NCI-H345 treated with DMSO at 0.1 percent for 48 hours (cell line): ENCODE measurements around the gene PKP3.
"Not testable (repeated sequence)": the region's sequence is repeated elsewhere in the genome, so short reads cannot be mapped to it uniquely, and the experiment has no call there.

Experiments
- DNase-seq: peaks from one replicate; lab custom pipeline; 2025; ENCODE audit not compliant: unreplicated experiment; lab: John Stamatoyannopoulos, UW

PKP3 gene, protein sequence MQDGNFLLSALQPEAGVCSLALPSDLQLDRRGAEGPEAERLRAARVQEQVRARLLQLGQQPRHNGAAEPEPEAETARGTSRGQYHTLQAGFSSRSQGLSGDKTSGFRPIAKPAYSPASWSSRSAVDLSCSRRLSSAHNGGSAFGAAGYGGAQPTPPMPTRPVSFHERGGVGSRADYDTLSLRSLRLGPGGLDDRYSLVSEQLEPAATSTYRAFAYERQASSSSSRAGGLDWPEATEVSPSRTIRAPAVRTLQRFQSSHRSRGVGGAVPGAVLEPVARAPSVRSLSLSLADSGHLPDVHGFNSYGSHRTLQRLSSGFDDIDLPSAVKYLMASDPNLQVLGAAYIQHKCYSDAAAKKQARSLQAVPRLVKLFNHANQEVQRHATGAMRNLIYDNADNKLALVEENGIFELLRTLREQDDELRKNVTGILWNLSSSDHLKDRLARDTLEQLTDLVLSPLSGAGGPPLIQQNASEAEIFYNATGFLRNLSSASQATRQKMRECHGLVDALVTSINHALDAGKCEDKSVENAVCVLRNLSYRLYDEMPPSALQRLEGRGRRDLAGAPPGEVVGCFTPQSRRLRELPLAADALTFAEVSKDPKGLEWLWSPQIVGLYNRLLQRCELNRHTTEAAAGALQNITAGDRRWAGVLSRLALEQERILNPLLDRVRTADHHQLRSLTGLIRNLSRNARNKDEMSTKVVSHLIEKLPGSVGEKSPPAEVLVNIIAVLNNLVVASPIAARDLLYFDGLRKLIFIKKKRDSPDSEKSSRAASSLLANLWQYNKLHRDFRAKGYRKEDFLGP

DNA sequence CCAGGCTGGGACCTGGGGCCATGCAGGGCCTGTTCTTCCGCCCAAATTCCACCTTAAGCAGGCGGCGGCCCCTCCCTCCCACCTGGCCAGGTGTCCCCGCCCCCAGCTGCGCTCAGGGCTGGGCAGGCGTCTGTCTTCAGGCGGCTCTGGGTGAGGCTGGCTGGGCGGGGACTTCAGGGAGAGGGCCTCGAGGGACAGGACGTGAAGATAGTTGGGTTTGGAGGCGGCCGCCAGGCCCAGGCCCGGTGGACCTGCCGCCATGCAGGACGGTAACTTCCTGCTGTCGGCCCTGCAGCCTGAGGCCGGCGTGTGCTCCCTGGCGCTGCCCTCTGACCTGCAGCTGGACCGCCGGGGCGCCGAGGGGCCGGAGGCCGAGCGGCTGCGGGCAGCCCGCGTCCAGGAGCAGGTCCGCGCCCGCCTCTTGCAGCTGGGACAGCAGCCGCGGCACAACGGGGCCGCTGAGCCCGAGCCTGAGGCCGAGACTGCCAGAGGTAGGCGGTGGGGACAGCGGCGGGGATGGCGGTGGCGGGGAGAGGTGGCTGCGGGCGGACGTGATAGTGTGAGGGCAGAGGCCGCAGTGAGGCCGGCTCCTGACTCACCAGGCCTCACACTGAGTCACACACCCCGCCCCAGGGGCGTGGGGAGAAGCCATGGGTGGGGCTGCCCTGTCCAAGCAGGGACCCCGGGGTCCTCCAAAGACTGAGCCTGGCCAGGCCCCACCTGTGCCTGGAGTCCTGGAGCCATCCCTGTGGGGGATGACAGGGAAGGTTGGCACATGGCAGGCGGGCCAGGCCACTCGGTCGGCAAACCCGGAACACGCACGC lies at the start of gene PKP3:
TSS of gene PKP3 (plus strand) at position 176 of the 824 bp plus-strand sequence. CDS start at position 260, 84 bp downstream.
- no peak for DNase-seq

DNA sequence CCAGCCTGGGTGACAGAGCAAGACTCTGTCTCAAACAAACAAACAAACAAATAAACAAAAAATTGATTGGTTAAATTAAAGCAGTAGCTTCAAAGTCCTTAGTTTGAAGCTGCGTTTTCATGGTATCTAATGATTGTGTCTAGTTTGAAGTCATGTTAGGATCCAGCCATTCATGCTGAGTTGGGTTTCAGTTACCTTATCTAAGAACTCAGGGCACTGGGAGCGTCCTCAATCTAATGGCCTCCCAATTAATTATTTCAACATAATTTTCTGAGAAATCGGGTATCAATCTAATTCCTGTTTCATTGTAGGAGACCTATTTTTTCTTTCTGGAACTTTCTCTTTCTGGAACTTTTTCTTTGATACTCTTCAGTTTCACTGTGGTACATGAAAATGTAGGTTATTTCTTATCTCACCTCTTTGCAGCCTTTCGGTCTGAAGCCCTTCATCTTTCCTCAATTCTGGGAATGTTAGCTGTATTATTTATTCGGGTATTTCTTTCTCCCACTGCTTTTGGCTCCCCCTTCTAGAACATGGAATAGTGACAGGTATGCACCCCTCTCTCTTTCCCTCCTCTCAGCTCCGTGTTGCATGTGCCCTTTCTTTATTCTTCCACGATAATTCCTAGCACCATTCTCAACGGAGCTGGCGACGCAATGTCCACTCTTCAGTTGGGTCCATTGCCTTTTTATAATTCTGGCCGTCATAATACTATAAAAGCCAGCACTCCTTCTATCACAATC lies 49.0 kb upstream of the PKP3 start:
- no peak for DNase-seq

DNA sequence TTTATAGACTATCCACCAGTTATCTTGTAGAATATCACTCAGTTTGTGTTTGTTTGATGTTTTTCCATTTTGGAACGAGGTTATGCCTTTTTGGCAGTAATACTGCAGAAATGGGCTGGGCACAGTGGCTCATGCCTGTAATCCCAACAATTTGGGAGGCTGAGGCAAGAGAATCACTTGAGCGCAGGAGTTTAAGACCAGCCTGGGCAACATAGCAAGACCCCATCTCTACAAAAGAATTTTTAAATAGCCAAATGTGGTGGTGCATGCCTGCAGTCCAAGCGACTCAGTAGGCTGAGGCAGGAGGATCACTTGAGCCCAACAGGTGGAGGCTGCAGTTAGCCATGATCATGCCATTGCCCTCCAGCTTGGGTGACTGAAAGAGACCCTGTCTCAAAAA lies 47.5 kb upstream of the PKP3 start:
- DNase-seq: no peak

DNA sequence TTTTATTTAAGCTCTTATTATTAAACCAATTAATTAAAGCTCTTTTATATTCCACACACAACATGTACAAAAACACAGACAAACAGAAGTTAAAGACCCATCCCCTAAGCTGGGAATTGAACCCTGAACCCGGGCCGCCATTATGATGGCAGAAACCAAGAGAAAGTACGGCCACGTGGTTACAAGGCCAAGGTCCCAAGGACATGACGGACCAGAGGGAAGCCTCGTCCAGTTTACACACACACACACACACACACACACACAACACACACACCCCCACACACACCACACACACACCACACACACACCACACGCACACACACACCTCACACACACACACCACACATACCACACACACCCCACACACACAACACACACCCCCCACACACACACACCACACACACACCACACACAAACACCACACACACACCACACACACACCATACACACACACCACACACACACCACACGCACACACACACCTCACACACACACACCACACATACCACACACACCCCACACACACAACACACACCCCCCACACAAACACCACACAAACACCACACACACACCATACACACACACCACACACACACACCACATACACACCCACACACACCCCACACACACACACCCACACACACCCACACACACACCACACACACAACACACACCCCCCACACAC lies 44.6 kb upstream of the PKP3 start:
- DNase-seq: not testable (repeated sequence)

DNA sequence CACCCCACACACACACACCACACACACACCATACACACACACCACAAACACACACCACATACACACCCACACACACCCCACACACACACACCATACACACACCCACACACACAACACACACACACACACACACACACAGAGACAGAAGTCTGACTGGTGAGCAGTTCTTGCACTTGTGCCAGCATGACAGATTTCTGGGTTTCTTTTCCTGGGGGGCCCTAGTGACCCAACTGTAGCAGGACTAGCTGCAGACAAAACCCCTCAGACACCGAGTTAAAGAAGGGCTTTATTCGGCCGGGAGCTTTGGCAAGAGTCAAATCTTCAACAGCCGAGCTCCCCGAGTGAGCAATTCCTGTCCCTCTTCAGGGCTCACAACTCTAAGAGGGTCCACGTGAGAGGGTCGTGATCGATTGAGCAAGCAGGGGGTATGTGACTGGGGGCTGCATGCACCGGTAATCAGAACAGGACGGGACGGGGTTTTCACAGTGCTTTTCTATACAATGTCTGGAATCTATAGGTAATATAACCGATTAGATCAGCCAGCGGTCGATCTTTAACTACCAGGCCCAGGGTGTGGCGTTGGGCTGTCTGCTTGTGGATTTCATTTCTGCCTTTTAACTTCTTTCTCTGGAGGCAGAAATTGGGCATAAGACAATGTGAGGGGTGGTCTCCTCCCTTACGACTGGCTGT lies 43.8 kb upstream of the PKP3 start:
- not testable (repeated sequence) for DNase-seq

DNA sequence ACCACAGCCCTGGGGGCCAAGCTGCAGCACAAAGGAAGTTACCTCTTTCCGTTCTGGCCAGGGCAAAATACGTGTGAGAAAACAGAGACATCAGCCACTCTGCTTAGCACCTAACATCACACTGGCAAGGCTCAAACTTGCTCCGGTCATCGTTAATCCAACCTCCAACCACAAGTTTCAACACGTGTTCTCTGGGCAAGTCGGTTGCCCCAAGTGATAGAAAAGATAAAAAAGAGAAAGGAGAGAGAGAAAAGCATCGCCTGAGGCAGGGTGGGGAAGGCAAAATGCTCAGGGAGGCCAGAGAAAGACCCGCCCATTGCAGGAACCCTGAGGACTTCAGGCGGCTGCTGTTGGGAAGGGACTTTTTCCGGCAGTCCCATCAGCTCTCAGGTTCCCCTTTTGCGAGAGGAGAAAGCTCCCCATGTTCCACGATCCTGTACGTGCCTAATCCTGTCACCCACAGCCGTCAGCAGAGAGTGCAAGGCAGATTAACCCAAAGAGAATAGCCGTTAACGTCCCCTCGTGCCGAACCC lies 43.2 kb upstream of the PKP3 start:
- DNase-seq: no peak

DNA sequence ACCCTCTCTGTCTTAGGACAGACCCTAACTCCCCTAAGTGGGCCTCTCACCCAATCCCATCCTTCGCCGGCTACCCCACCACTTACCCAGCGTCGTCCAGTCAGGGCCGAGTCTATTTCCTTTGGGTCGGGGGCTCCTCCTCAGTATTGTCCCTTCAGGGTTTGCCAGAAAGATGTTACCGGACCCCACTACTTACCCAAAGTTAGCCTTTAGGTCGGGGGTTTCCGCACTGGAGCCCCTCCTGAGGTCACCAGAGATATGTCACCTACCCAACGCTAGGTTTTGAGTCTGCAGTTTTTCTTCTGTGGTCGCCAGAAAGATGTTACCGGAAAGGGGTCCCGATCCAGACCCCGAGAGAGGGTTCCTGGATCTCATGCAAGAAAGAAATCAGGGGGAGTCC lies 42.6 kb upstream of the PKP3 start:
- no peak for DNase-seq

DNA sequence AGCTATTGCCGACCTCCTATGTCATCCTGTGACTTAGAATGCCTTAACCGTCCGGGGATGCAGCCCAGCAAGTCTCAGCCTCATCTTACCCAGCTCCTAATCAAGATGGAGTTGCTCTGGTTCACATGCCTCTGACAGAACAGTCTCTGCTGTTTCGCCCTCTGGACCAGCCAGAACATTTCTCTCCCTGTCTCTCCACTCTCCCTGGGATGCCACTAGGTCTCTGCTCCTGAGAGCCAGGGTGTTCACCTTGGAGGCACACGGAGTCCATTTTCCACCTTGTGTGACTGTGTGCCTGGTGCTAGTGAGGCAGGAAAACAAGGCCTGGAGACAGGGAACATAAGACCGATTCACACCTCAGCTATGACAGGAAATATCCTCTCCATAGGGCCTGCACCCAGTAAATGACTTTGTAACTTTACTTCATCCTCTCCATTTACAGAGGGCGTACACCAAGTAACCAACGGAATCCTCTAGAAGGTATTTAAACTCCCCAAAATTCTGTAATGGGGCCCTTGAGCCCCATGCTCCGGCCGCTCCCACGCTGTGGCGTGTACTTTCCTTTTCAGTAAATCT lies 41.5 kb upstream of the PKP3 start:
- DNase-seq: no peak

DNA sequence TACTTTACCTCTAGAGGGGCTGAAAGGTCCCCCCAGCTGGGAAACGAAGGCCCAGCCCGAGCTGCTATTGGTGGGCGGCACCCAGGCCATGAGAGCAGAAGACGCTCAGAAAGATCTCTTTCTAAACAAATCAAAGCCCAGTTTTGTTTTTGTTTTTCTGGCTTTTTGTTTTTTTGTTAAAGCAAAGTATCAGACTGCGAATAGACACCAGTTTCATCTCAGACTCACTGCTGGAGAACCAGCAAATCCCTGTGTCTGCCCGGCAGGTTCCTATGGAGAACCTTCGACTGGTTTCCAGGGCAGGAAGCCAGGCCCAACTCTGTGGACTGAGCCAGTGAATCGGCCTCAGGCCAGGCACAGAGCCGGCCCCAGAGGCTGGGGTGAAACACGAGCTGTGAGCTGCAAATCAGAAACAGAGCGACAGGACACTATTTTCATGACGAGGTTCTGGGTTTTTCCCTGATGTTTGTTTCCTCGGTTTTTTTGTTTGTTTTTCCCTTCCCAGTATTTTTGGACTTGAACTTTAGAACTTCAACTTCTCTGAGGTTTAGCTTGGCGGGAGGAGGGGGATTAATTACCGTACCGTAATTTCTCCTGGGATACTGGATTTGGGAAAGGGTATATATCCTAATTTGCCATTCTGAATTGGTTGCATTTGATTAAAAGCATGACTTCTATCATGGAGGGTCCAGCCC lies 40.7 kb upstream of the PKP3 start:
- no peak for DNase-seq

DNA sequence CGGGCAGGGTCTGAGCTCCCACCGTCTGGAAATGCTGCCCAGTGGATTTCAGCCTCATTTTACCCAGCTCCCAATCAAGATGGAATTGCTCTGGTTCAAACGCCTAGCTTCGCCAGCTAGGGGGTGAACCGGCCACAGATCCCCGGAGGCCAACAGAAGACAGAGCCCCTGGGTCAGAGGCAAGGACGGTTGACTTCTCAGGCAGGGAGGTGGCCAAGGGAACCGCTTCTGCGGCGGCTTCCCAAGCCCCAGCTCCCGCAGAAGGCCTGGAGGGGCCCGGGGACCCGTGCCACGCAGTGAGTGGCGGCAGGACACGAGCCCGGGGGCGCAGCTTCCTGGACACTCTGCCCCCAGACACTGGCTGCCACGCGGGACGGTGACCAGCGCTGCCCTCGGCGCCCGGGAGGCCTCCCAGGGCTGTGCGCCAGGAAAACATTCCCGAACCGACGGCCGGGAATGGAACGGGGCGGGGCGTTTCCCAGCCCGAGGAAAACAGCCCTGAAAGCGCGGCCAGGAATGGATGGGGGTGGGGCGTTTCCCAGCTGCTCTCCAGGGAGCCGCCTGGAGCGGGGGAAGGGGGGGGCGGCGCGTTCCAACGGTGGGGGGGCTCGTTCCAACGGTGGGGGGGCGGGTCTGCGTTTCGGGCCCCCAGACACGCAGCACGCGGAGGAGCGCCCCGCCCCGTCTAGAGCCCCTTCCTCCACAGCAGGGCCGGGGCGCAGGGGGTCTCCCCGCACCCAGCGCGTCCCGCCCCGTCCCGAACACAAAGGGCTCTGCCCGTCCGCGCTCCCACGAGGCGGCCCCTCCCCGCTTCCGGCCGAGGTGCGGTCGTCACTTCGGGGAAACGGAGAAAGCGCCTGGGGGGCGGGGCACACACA lies 38.2 kb upstream of the PKP3 start:
- no peak for DNase-seq

DNA sequence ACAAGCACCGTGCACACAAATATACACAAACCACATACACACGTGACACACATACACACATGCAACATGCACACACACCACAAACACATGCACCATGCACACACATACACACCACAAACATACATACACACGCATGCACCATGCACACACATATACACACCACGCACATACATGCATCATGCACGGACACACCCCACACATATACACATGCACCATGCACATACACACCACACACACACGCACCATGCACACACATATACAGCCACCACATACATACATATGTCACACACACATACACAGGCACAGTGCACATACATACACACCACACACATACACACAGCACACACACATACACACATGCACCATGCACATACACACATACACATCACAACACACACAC lies 37.4 kb upstream of the PKP3 start:
- DNase-seq: no peak

DNA sequence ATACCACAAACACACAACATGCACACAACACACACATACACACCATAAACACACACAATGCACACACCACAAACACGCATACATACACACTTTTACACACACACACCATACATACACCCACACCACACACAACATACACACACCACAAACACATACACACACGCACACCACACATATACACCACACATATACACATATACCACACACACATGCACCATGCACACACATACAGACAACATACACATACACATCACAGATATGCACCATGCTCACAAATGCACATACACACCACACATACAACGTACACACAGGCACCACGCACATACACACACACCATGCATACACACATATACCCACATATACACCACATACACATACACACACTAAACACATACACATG lies 36.4 kb upstream of the PKP3 start:
- no peak for DNase-seq

DNA sequence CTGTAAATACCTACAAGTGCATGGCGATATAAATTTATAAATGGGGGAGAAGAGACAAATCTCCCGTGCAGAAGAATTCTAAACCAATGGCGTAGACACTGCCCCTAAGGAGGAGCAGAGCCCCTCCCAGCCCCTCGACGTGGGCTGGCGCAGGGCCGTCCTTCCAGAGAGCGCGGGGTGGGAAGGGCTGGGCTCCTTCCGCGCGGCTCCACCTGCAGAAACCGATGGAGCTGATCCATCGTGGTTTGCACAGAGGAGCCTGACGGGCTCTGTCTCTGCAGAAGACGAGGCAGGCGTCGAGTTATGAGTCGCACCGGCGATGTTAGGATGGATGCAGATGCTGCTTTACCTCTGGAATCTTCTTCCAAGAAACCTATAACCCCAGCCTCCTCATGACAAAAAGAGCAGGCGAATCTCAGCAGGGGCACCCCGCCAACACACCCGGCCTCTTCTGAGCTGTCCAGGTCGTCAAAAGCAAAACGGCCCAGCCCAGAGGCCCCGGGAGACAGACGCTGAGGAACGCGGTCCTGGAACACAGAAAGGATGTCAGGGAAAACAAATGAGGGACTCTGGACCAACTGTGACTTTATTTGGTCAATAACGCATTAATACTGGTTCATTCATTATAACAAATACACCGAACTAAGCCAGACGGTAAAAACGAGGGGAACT lies 35.7 kb upstream of the PKP3 start:
- DNase-seq: no peak

DNA sequence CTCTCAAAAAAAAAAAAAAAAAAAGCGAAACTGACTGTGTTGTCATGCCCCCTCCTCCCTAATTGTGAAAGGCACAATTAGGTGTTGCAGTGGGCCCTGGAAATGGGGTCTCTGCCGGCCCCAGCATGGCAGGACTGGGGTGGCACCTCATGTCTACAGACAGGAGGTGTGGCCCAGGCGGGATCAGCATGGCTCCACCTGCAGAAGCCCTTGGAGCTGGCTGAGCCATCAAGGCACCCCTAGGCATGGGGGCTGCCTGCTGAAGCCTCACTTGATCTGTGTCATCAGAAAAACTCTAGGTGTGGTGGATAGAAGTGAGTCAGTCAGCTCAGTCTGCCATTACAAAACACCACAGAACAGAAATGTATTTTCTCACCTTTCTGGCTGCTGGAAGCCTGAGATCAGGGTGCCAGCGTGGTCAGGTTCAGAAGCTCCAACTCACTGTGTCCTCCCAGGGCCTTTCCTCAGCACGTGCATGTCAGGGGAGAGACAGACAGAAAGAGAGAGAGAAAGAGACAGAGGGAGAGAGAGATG lies 34.8 kb upstream of the PKP3 start:
- DNase-seq: no peak

DNA sequence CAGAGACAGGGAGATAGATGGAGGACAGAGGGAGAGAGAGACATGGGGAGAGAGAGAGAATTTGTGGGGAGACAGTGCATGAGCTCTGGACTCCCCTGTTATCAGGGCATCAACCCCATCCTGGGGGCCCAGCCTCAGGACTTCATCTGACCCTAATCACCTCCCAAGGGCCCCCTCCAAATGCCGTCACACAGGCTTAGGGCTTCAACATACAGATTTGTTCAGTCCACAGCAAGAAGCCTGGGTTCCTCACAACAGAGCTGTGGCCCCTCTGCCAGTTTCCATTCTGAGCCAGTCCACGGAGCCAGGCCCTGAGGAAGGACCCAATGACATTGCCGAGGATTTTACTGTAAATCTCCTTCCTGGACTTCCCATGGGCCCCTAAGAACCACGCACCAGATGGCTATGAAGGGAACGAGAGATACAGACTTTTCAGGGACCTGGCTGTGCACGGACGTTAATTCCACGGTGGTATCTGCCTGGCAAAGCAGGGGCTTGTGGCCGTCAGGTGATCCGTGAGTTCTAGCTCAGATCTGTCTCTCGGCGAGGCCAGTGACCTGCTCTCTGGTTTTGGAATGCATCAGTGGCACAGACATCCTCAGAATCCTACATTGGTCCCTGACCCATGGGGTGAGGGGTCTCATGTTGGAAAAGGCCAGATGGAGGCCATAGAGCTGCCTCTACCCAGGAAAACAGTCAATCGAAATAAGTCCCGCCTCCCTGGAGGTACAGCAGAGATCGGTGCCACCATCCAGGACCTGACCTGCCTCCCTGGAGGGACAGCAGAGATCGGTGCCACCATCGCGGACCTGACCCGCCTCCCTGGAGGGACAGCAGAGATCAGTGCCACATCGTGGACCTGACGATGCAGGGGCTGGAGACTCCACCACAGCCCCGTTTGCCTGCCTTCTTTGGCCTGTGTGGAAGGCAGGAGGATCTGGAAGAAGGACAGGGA lies 33.4 kb upstream of the PKP3 start:
- no peak for DNase-seq
